ENCODE results near the gene ZNF439. TPM values are rescaled to one million over a fixed set of nuclear protein-coding genes. Genes with fewer than 3 reads are reported as not detected.

ZNF439 gene
- total and polyA plus RNA-seq, 10 of the 15 experiments (the other 5 are each of a cell fraction or from before 2014, with no cell fraction given) = 0.43 to 2.5 (median 1.2) TPM

DNA sequence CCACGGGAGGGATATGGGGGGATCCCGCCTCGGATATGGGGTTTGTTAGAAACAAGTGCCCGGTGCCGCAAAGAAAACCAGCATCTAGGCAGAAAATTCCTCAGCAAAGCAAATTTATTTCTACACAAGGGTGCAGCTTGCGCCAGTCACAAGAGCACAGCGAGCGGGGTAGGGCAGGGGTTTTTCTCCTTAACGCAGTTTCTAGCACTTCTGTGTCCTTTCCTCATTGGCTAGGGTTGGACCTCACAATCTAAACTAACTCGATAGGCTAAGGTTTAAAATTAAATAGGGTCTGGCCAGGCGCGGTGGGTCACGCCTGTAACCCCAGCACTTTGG, 33.9 kb upstream of the ZNF439 start:
- no peaks in the 10 kb centered on the region; the same call in 2 of the 3 replicates for H3K9me3 ChIP-seq (replicated peaks; ENCODE audit: control insufficient read depth, insufficient read depth, low read length)
- H4K20me1 ChIP-seq (ENCODE audit: control insufficient read depth, insufficient read depth) = no peaks in the 10 kb centered on the region
- in situ Hi-C loops (cut with MboI) (no loop called here), intact Hi-C loops (cut with micrococcal nuclease; ENCODE audit: unreplicated experiment) (loop anchor here (5.0 kb wide), 1 partner anchor 217 kb away; the partner anchor contains the start of gene ZNF627)
- peak overlapping the region; percentile 81 for H3K4me3 ChIP-seq
- peaks cover 7% of the 10 kb centered on the region for H3K4me1 ChIP-seq (ENCODE audit: control insufficient read depth, insufficient read depth, low read length)
- H3K4me2 ChIP-seq (ENCODE audit: control insufficient read depth, insufficient read depth) = peak overlapping the region; percentile 91
- ATAC-seq (peak; percentile 23), FAIRE-seq (no peak), DNase-seq (ENCODE audit: low read depth, low spot score) (no peak)
- BruUV-seq (replicated peaks) = no TSS peak
- ChIA-PET POLR2A (interaction anchor here (0.6 to 1.2 kb wide), 2 partner anchors 17 to 251 kb away, joined by 3 to 5 read pairs; no protein-coding TSS in a partner anchor), RAD21 (ENCODE audit: unreplicated experiment) (interaction anchor here (3.9 kb wide), 1 partner anchor 17 kb away, joined by 27 read pairs; the partner anchor contains the start of gene ZNF491), SMC1A (ENCODE audit: uncharacterized antibody, unreplicated experiment) (interaction anchor here (4.0 kb wide), 1 partner anchor 17 kb away, joined by 24 read pairs; the partner anchor contains the start of gene ZNF491), CTCF (interaction anchor here (1.2 to 5.9 kb wide), 3 partner anchors 16 to 116 kb away, joined by 3 to 74 read pairs (median 18); partner anchors contain the start of gene ZNF491)
- peak overlapping the region; percentile 84 for H3K27ac ChIP-seq (ENCODE audit: control insufficient read depth, insufficient read depth)
- H3K36me3 ChIP-seq (ENCODE audit: control insufficient read depth in 2 of 2, insufficient read depth in 2 of 2, low read length in 1 of 2) = no peaks in the 10 kb centered on the region
- no peaks in the 10 kb centered on the region for H3K27me3 ChIP-seq (replicated peaks in 1 of 2; ENCODE audit: control insufficient read depth in 2 of 2, insufficient read depth in 2 of 2, low read length in 1 of 2)
- H3K9ac ChIP-seq (ENCODE audit: control insufficient read depth, insufficient read depth, low read length) = peak overlapping the region; percentile 84
- peak overlapping the region; percentile 100 for H2AFZ ChIP-seq (ENCODE audit: control insufficient read depth, low read depth, low read length)
- peaks cover 7% of the 10 kb centered on the region; the same call in 1 of the 2 replicates for H3K79me2 ChIP-seq (ENCODE audit: control insufficient read depth, insufficient read depth, low read length)
- TF ChIP-seq, protein P1, sequence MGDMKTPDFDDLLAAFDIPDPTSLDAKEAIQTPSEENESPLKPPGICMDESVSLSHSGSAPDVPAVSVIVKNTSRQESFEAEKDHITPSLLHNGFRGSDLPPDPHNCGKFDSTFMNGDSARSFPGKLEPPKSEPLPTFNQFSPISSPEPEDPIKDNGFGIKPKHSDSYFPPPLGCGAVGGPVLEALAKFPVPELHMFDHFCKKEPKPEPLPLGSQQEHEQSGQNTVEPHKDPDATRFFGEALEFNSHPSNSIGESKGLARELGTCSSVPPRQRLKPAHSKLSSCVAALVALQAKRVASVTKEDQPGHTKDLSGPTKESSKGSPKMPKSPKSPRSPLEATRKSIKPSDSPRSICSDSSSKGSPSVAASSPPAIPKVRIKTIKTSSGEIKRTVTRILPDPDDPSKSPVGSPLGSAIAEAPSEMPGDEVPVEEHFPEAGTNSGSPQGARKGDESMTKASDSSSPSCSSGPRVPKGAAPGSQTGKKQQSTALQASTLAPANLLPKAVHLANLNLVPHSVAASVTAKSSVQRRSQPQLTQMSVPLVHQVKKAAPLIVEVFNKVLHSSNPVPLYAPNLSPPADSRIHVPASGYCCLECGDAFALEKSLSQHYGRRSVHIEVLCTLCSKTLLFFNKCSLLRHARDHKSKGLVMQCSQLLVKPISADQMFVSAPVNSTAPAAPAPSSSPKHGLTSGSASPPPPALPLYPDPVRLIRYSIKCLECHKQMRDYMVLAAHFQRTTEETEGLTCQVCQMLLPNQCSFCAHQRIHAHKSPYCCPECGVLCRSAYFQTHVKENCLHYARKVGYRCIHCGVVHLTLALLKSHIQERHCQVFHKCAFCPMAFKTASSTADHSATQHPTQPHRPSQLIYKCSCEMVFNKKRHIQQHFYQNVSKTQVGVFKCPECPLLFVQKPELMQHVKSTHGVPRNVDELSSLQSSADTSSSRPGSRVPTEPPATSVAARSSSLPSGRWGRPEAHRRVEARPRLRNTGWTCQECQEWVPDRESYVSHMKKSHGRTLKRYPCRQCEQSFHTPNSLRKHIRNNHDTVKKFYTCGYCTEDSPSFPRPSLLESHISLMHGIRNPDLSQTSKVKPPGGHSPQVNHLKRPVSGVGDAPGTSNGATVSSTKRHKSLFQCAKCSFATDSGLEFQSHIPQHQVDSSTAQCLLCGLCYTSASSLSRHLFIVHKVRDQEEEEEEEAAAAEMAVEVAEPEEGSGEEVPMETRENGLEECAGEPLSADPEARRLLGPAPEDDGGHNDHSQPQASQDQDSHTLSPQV (IDR thresholded peaks at IDR 0.05) = no peak
- TF ChIP-seq, protein P2, sequence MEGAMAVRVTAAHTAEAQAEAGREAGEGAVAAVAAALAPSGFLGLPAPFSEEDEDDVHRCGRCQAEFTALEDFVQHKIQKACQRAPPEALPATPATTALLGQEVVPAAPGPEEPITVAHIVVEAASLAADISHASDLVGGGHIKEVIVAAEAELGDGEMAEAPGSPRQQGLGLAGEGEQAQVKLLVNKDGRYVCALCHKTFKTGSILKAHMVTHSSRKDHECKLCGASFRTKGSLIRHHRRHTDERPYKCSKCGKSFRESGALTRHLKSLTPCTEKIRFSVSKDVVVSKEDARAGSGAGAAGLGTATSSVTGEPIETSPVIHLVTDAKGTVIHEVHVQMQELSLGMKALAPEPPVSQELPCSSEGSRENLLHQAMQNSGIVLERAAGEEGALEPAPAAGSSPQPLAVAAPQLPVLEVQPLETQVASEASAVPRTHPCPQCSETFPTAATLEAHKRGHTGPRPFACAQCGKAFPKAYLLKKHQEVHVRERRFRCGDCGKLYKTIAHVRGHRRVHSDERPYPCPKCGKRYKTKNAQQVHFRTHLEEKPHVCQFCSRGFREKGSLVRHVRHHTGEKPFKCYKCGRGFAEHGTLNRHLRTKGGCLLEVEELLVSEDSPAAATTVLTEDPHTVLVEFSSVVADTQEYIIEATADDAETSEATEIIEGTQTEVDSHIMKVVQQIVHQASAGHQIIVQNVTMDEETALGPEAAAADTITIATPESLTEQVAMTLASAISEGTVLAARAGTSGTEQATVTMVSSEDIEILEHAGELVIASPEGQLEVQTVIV (IDR thresholded peaks at IDR 0.05; ENCODE audit: borderline replicate concordance, partially characterized antibody) = no peak
- TF ChIP-seq SMARCA5 (IDR thresholded peaks at IDR 0.05) (no peak), ZNF217 (IDR thresholded peaks at IDR 0.05) (no peak), DPF2 (IDR thresholded peaks at IDR 0.05) (no peak), PML (IDR thresholded peaks at IDR 0.05; ENCODE audit: low read length) (no peak), HDAC6 (IDR thresholded peaks at IDR 0.05; ENCODE audit: unreplicated experiment) (no peak), CBFB (IDR thresholded peaks at IDR 0.05; ENCODE audit: low read depth) (no peak), RAD21 (IDR thresholded peaks at IDR 0.05; ENCODE audit: insufficient read depth, low read depth, low read length) (no peak), NBN (IDR thresholded peaks at IDR 0.05) (no peak)
- TF ChIP-seq, protein P3, sequence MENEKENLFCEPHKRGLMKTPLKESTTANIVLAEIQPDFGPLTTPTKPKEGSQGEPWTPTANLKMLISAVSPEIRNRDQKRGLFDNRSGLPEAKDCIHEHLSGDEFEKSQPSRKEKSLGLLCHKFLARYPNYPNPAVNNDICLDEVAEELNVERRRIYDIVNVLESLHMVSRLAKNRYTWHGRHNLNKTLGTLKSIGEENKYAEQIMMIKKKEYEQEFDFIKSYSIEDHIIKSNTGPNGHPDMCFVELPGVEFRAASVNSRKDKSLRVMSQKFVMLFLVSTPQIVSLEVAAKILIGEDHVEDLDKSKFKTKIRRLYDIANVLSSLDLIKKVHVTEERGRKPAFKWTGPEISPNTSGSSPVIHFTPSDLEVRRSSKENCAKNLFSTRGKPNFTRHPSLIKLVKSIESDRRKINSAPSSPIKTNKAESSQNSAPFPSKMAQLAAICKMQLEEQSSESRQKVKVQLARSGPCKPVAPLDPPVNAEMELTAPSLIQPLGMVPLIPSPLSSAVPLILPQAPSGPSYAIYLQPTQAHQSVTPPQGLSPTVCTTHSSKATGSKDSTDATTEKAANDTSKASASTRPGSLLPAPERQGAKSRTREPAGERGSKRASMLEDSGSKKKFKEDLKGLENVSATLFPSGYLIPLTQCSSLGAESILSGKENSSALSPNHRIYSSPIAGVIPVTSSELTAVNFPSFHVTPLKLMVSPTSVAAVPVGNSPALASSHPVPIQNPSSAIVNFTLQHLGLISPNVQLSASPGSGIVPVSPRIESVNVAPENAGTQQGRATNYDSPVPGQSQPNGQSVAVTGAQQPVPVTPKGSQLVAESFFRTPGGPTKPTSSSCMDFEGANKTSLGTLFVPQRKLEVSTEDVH (IDR thresholded peaks at IDR 0.05; ENCODE audit: low read depth, partially characterized antibody) = no peak
- TF ChIP-seq, protein P4, sequence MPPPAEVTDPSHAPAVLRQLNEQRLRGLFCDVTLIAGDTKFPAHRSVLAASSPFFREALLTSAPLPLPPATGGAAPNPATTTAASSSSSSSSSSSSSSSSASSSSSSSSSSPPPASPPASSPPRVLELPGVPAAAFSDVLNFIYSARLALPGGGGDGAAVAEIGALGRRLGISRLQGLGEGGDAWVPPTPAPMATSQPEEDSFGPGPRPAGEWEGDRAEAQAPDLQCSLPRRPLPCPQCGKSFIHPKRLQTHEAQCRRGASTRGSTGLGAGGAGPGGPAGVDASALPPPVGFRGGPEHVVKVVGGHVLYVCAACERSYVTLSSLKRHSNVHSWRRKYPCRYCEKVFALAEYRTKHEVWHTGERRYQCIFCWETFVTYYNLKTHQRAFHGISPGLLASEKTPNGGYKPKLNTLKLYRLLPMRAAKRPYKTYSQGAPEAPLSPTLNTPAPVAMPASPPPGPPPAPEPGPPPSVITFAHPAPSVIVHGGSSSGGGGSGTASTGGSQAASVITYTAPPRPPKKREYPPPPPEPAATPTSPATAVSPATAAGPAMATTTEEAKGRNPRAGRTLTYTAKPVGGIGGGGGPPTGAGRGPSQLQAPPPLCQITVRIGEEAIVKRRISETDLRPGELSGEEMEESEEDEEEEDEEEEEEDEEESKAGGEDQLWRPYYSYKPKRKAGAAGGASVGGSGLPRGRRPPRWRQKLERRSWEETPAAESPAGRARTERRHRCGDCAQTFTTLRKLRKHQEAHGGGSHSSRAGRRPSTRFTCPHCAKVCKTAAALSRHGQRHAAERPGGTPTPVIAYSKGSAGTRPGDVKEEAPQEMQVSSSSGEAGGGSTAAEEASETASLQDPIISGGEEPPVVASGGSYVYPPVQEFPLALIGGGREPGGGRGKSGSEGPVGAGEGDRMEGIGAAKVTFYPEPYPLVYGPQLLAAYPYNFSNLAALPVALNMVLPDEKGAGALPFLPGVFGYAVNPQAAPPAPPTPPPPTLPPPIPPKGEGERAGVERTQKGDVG (CRISPR knock-in tag; IDR thresholded peaks at IDR 0.05) = no peak
- WGBS (ENCODE audit: insufficient coverage, insufficient replicate concordance, low lambda C conversion rate, missing lambda C conversion rate) = 20% methylated on average over 13 of the region's 13 CpGs

Data from GM12878 (cell line).